Gastroesophageal sphincter (tissue), 4 donors: ENCODE measurements around the gene SRCIN1. TPM values are rescaled to one million over a fixed set of nuclear protein-coding genes. Genes with fewer than 3 reads are reported as not detected.

Experiments
- ATAC-seq: fragments of 150-250 bp; one replicate; pipeline ENCODE4 v1.9.1; 2016; ENCODE audit warnings: mild to moderate bottlenecking, moderate library complexity
- H3K27ac ChIP-seq, 4 donors: fragments of 200-600 bp; sonication (generic) in 3 of 4; 1 replicate in 3 of 4; 2 replicates in 1 of 4; pipeline ENCODE4 v1.5.1; 2016 to 2019
- H3K27me3 ChIP-seq: fragments of 200-600 bp; sonication (generic); one replicate; pipeline ENCODE4 v1.5.1; 2019
- H3K36me3 ChIP-seq, 2 donors: fragments of 200-600 bp; sonication (generic); one replicate each; pipeline ENCODE4 v1.5.1; 2019; ENCODE audit warnings: control low read depth in 1 of 2
- H3K4me1 ChIP-seq, 3 donors: fragments of 200-600 bp; sonication (generic); 1 replicate in 2 of 3; 2 replicates in 1 of 3; pipeline ENCODE4 v1.5.1; 2016 to 2019; ENCODE audit warnings: control low read depth in 2 of 3
- H3K4me3 ChIP-seq, 2 donors: fragments of 200-600 bp; sonication (generic); one replicate each; pipeline ENCODE4 v1.5.1; 2019; ENCODE audit warnings: mild to moderate bottlenecking in 1 of 2, moderate library complexity in 1 of 2
- H3K9me3 ChIP-seq, 3 donors: fragments of 200-600 bp; sonication (generic); one replicate each; pipeline ENCODE4 v1.5.1; 2017 to 2019; ENCODE audit warnings: control low read depth in 2 of 3
- EP300 ChIP-seq: sonication (generic); formaldehyde crosslinking; IDR thresholded peaks from one replicate; pipeline ENCODE4 v1.6.1; 2017; ENCODE audit warnings: antibody characterized with exemption, mild to moderate bottlenecking
- POLR2A ChIP-seq, 2 donors: fragments of 450-650 bp; IDR thresholded peaks; one replicate each; pipeline ENCODE4 v1.6.1; 2017; ENCODE audit warnings: antibody characterized with exemption in 2 of 2, mild to moderate bottlenecking in 2 of 2, moderate library complexity in 1 of 2
- POLR2AphosphoS5 ChIP-seq: sonication (generic); formaldehyde crosslinking; IDR thresholded peaks from one replicate; pipeline ENCODE4 v1.6.1; 2017; ENCODE audit warnings: antibody characterized with exemption
- WGBS, 2 donors: methylation state at CpG; one replicate each; pipeline ENCODE4 v1.1.5; 2018; ENCODE audit warnings: low coverage in 1 of 2; 5-methylcytosine and 5-hydroxymethylcytosine counted together
- total RNA-seq, 4 donors: library from RNA; depleted of rRNA; stranded (reverse); fragments of >200 nt; gene quantifications; one replicate each; pipeline ENCODE4 v1.1.0, GENCODE V29; 2016
- TF ChIP-seq, protein P1 (sequence below), 4 experiments: fragments of 200-600 bp in 2 of 4; fragments of 450-650 bp in 2 of 4; sonication (generic) in 1 of 4; IDR thresholded peaks; one replicate each; pipeline ENCODE4 v1.5.1; 2017 to 2019; ENCODE audit warnings: antibody characterized with exemption in 4 of 4, mild to moderate bottlenecking in 2 of 4, moderate library complexity in 2 of 4

Gene SRCIN1
- total RNA-seq, 4 donors from 2014 or later = 0.67 to 2.6 (median 1.5) TPM

GRCh38 chr17:38588788-38589174 is 17.0 kb downstream of the SRCIN1 start:
- TF ChIP-seq, protein P1, sequence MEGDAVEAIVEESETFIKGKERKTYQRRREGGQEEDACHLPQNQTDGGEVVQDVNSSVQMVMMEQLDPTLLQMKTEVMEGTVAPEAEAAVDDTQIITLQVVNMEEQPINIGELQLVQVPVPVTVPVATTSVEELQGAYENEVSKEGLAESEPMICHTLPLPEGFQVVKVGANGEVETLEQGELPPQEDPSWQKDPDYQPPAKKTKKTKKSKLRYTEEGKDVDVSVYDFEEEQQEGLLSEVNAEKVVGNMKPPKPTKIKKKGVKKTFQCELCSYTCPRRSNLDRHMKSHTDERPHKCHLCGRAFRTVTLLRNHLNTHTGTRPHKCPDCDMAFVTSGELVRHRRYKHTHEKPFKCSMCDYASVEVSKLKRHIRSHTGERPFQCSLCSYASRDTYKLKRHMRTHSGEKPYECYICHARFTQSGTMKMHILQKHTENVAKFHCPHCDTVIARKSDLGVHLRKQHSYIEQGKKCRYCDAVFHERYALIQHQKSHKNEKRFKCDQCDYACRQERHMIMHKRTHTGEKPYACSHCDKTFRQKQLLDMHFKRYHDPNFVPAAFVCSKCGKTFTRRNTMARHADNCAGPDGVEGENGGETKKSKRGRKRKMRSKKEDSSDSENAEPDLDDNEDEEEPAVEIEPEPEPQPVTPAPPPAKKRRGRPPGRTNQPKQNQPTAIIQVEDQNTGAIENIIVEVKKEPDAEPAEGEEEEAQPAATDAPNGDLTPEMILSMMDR (IDR thresholded peaks at IDR 0.05) = no peak
- TF ChIP-seq POLR2AphosphoS5 = no peak
- TF ChIP-seq POLR2A (IDR thresholded peaks at IDR 0.05) = no peak
- no peak for TF ChIP-seq EP300
- H3K27me3 ChIP-seq = peaks cover 93% of the 10 kb centered on the region
- H3K4me1 ChIP-seq = peaks cover 0 to 27% (median 0%) of the 10 kb centered on the region in 3 donors
- no peak overlapping the region for H3K4me3 ChIP-seq
- no peak for ATAC-seq
- H3K9me3 ChIP-seq = no peaks in the 10 kb centered on the region
- 79 to 90% methylated on average over 2 to 7 of the region's 9 CpGs for WGBS, 2 donors
- no peaks in the 10 kb centered on the region for H3K36me3 ChIP-seq
- H3K27ac ChIP-seq = no peak overlapping the region

DNA sequence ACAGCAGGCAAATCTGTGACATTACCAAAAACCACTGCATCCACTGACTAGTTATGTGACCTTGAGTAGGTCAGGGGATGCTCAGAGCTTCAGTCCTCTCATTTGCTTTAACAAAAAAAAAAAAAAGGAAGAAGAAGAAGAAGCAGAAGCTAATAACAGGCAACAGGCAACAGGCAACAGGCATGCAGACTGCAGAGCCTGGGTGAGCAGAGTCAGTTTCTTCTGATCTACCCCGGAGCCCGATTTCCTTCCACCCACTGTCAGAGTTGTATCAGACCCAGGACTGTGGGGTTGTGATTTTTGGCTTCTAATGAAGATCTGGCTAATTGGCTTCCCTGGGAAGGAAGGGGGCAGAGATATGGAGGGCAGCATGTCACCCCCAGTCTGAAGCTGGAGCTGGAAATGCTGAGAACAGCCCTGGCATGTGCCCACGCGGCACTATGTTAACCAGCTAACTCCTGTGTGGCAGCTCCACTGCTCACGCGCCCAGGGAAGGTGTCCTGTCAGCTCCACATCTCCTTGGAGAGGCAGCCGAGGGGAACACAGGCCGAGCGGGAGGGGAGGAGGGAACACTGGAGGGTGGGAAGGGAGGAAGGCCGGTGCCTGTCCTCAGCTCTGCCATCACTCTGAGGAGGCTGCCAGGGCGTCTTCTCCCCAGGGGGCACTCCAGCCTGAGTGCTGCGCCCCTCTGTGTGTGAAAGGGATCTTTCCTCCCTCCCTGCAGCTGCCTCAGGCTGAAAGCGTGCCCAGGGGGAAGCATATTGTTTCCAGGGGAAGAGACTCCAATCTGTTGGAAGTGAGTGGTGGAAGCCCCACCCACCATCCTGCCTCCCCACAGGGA is 17.6 kb downstream of the SRCIN1 start:
- H3K27me3 ChIP-seq = peaks cover 93% of the 10 kb centered on the region
- H3K4me3 ChIP-seq = no peak overlapping the region
- no peak overlapping the region for H3K27ac ChIP-seq
- TF ChIP-seq EP300 = no peak
- TF ChIP-seq POLR2A (IDR thresholded peaks at IDR 0.05) = no peak
- TF ChIP-seq, protein P1 (IDR thresholded peaks at IDR 0.05) = no peak
- no peak for TF ChIP-seq POLR2AphosphoS5
- no peaks in the 10 kb centered on the region for H3K36me3 ChIP-seq
- WGBS, 2 donors = 60% methylated on average over 3 of the region's 13 CpGs; no CpG with 5 or more reads in 1 of the 2 donors
- H3K9me3 ChIP-seq = no peaks in the 10 kb centered on the region
- ATAC-seq = no peak
- H3K4me1 ChIP-seq = peaks cover 0 to 27% (median 0%) of the 10 kb centered on the region in 3 donors

DNA sequence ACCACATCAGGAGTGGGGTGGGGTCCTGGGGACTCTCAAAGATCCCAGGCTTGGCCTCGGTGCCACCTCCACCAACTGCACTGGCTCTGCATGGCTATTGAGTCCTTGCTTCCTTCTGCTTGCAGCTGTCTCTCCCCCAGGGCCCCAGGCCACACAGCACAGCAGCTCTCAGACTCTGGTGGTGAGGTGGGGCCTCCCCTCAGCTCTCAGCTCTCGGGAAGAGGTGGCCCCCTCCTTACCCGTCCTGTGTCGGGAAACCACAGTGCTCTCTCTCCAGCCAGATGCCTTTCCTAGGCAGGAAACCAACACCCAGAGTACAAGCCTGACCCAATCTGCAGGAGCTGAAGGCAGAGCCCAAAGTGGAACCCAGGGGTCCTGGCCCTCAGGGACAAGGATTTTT is 18.5 kb downstream of the SRCIN1 start:
- Histone ChIP-seq H3K4me1 (peaks cover 0 to 27% (median 0%) of the 10 kb centered on the region in 3 donors), H3K27ac (no peak overlapping the region), H3K9me3 (no peaks in the 10 kb centered on the region), H3K4me3 (no peak overlapping the region), H3K27me3 (peaks cover 87% of the 10 kb centered on the region), H3K36me3 (no peaks in the 10 kb centered on the region)
- no peak for ATAC-seq
- no CpG with 5 or more reads among the region's 4 CpGs for WGBS, 2 donors
- TF ChIP-seq, protein P1 (IDR thresholded peaks at IDR 0.05) = no peak
- no peak for TF ChIP-seq POLR2AphosphoS5
- no peak for TF ChIP-seq POLR2A (IDR thresholded peaks at IDR 0.05)
- TF ChIP-seq EP300 = no peak

DNA sequence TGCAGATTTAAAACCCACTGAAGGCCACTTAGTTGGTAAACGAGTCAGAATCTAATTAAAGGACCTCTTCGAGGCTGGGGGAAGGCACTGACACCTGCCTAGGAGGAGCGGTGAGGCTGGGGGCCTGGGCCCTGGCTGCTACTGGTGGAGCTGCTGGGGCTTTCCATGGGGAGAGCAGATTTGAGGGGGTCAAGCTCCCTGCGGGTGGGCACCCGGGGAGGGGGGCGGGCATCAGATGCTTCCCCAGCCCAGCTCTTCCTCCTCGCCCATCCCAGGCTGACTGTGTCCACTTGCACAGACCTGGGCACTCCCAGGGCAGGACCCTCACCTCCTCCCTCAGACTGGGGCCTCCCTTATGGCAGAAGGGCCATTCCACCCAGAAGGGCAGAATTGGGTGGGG is 19.0 kb downstream of the SRCIN1 start:
- peaks cover 83% of the 10 kb centered on the region for H3K27me3 ChIP-seq
- H3K4me1 ChIP-seq = peaks cover 0 to 27% (median 0%) of the 10 kb centered on the region in 3 donors
- H3K4me3 ChIP-seq = no peak overlapping the region
- no peak for ATAC-seq
- 45 to 80% methylated on average over 1 to 2 of the region's 7 CpGs for whole genome bisulfite sequencing, 2 donors
- TF ChIP-seq, protein P1 (IDR thresholded peaks at IDR 0.05) = no peak
- TF ChIP-seq POLR2A (IDR thresholded peaks at IDR 0.05) (no peak), EP300 (no peak), POLR2AphosphoS5 (no peak)
- H3K36me3 ChIP-seq = no peaks in the 10 kb centered on the region
- no peak overlapping the region for H3K27ac ChIP-seq
- no peaks in the 10 kb centered on the region for H3K9me3 ChIP-seq
